Osteocyte (in vitro differentiated cells): ENCODE results near the gene KLHL7. TPM values are rescaled to one million over a fixed set of nuclear protein-coding genes. Genes with fewer than 3 reads are reported as not detected.

Source experiments
- DNase-seq: peaks from one replicate; pipeline ENCODE4 v3.0.0; 2021; ENCODE audit warnings: mixed read lengths; ENCODE audit not compliant: unreplicated experiment; ENCODE audit errors: extremely low spot score
- H3K27ac Mint-ChIP-seq: one replicate; pipeline ENCODE4 v1.8.0; 2021; ENCODE audit warnings: mild to moderate bottlenecking, mixed read lengths; ENCODE audit not compliant: unreplicated experiment
- H3K27me3 Mint-ChIP-seq: one replicate; pipeline ENCODE4 v1.8.0; 2021; ENCODE audit warnings: mixed read lengths; ENCODE audit not compliant: unreplicated experiment
- H3K36me3 Mint-ChIP-seq: one replicate; pipeline ENCODE4 v1.8.0; 2021; ENCODE audit warnings: mixed read lengths; ENCODE audit not compliant: unreplicated experiment
- H3K4me1 Mint-ChIP-seq: one replicate; pipeline ENCODE4 v1.8.0; 2021; ENCODE audit warnings: mixed read lengths; ENCODE audit not compliant: unreplicated experiment
- H3K4me3 Mint-ChIP-seq: one replicate; pipeline ENCODE4 v1.8.0; 2021; ENCODE audit warnings: mild to moderate bottlenecking, moderate library complexity, mixed read lengths; ENCODE audit not compliant: unreplicated experiment
- H3K9me3 Mint-ChIP-seq: one replicate; pipeline ENCODE4 v1.8.0; 2021; ENCODE audit warnings: mixed read lengths; ENCODE audit not compliant: unreplicated experiment
- CTCF ChIP-seq: fragments of 200-600 bp; sonication (generic); IDR thresholded peaks from 2 replicates; pipeline ENCODE4 v1.5.0; 2021; ENCODE audit warnings: antibody characterized with exemption, mild to moderate bottlenecking, moderate library complexity
- total RNA-seq: library from RNA; stranded (reverse); gene quantifications from 2 replicates; pipeline ENCODE4 v1.2.1, GENCODE V29; 2021

The KLHL7 gene
- total RNA-seq, 1 donor from 2014 or later: 50.2 TPM

DNA sequence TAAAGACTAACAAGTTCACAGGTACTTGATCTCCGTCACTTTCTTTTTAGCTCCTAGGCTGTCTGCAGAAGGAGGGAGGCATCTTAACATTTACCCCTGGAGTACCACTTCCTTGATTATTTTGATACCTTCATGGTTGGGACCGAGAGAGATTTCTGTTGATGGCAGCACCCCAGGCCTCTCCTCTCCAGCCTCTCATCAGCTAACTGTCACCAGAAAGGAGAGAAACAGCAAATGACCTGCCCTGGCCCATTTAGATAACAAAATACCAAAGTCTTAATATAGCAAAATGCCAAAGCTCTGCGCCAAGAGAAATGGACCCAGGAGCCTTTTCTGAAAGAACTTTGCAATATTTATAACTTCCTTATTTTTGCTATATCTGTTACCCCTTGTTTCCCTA is 30.0 kb upstream of the KLHL7 start:
- H3K27ac Mint-ChIP-seq: no peak overlapping the region
- no peaks in the 10 kb centered on the region for H3K9me3 Mint-ChIP-seq
- H3K4me3 Mint-ChIP-seq: no peak overlapping the region
- peaks cover 22% of the 10 kb centered on the region for H3K27me3 Mint-ChIP-seq
- no peaks in the 10 kb centered on the region for H3K36me3 Mint-ChIP-seq
- TF ChIP-seq CTCF: no peak
- peaks cover 11% of the 10 kb centered on the region for H3K4me1 Mint-ChIP-seq
- DNase-seq: no peak

DNA sequence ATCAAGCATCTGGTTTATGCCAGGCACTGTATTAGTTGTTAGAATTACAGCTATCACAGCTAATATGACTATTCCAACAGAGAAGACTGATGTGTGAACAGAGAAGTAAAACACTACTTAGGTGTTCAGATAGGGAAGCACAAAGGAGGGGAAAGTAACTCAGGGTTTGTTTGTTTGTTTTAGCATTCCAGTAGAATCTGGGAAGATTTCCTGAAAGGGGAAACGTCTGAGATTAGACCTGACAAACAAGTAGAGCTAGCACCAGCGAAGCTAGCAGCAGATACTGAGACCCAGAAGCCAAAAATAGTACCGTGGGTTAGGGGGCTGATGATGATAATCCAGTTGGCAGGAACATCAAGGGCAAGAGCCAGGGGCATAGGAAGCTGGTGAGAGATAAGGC is 28.8 kb upstream of the KLHL7 start:
- no peak for TF ChIP-seq CTCF
- Mint-ChIP-seq H3K4me3 (no peak overlapping the region), H3K36me3 (no peaks in the 10 kb centered on the region), H3K4me1 (peaks cover 11% of the 10 kb centered on the region), H3K27me3 (peaks cover 22% of the 10 kb centered on the region), H3K9me3 (no peaks in the 10 kb centered on the region), H3K27ac (no peak overlapping the region)
- DNase-seq: no peak

DNA sequence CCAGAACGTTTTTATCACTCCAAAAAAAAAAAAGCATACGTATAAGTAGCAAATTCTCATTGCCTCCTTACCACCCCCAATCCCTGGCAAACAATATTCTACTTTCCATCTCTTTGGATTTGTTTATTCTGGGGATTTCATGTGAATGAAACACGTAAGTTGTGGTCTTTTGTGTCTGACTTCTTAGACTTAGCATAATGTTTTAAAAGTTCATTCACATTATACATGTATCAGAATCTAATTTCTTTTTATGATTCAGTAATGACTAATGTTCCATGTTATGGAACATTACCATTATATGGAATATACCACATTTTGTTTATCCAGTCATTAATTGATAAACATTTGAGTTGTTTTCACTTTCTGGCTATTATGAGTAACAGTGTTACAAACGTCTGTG is 12.5 kb upstream of the KLHL7 start:
- Mint-ChIP-seq H3K4me3 (no peak overlapping the region), H3K36me3 (no peaks in the 10 kb centered on the region), H3K27ac (no peak overlapping the region), H3K9me3 (no peaks in the 10 kb centered on the region), H3K4me1 (peaks cover 10% of the 10 kb centered on the region), H3K27me3 (no peaks in the 10 kb centered on the region)
- no peak for DNase-seq
- TF ChIP-seq CTCF: no peak

DNA sequence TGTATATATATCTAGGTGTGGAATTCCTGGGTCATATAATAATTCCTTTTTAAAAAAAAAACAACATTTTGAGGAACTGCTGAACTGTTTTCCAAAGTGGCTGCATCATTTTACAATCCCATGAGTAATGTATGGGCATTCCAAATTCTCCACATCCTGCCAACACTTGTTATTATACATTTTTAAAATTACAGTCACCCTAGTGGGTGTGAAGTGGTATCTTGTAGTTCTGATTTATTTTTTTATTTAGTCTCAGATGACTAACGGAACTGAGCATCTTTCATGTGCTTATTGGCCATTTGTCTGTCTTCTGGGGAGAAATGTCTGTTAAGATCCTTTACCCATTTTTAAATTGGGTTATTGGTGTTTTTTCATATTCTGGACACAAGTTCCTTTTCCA is 12.0 kb upstream of the KLHL7 start:
- Mint-ChIP-seq H3K27ac (no peak overlapping the region), H3K9me3 (no peaks in the 10 kb centered on the region), H3K27me3 (no peaks in the 10 kb centered on the region)

More for the DNA sequence above, 12.0 kb upstream of the KLHL7 start:
- Mint-ChIP-seq H3K4me1 (peaks cover 10% of the 10 kb centered on the region), H3K4me3 (no peak overlapping the region), H3K36me3 (no peaks in the 10 kb centered on the region)
- no peak for TF ChIP-seq CTCF
- no peak for DNase-seq
